HG03097 (cell line): ENCODE results near the gene NEDD8.
A peak's percentile ranks its signal among the peaks of the same experiment; 100 is the strongest.

Source experiments
- ATAC-seq: cut with Tn5 transposase; IDR thresholded peaks from one replicate; pipeline ENCODE4 v1.9.1; 2021; ENCODE audit not compliant: unreplicated experiment, low FRiP score

Gene NEDD8

GRCh38 chr14:24198814-24199524 lies 33.2 kb downstream of the NEDD8 start:
- ATAC-seq: no peak

DNA sequence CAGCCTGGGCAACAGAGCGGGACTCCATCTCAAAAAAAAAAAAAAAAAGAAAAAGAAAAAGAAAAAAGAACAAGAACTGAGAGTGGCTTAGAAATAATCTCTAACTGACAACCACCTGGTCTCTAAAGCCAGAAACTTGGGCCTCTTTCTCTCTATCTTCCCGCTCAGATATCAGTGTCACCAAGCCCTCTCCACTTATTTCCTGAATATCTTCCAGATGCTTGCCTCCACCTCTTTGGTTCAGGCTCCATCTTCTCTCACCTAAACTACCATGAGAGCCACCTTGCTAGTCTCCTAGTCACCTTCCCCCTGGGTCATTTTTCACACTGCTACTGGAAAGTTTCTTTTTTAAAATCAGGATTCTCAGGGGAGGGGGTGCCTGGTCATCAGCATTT lies 35.1 kb downstream of the NEDD8 start:
- no peak for ATAC-seq

DNA sequence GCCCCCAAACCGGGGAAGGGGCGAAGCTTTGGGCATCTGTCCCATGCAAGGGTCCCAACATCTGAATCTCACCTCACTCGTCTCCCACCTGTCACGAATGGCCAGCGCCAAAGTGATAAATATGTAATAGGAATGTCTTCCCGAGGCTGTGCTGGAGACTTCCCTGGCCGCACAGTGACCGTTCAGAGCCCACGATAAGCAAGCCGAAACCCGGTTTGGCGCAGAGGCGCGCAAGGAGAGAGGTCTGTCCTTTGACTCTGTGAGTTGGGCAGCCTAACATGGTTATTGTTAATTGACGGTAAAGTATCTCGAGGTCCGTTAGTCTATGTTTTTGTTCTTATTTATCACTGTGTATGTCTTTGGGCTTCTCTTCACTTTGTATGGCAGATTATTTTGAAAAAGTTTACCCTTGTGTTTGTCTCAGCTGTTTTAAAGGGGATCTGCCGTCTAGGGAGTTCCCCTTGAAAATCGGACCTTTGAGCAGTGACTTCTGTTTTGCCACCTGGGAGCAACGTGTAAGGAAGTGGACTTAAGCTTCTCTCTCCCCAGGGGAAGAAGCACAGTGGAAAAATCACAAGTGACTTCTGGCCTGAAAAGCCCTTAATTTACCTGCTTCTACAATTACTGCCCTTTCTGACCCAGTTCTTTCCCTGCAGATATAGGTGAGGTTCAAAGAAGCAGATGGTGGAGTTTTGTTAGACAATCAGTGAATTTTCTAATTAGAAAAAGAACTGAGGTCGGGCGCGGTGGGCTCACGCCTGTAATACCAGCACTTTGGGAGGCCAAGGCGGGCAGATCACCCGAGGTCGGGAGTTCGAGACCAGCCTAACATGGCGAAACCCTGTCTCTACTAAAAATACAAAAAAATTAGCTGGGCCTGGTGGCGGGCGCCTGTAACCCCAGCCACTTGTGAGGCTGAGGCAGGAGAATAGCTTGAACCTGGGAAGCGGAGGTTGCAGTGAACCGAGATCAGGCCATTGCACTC lies 35.8 kb downstream of the NEDD8 start:
- no peak for ATAC-seq

DNA sequence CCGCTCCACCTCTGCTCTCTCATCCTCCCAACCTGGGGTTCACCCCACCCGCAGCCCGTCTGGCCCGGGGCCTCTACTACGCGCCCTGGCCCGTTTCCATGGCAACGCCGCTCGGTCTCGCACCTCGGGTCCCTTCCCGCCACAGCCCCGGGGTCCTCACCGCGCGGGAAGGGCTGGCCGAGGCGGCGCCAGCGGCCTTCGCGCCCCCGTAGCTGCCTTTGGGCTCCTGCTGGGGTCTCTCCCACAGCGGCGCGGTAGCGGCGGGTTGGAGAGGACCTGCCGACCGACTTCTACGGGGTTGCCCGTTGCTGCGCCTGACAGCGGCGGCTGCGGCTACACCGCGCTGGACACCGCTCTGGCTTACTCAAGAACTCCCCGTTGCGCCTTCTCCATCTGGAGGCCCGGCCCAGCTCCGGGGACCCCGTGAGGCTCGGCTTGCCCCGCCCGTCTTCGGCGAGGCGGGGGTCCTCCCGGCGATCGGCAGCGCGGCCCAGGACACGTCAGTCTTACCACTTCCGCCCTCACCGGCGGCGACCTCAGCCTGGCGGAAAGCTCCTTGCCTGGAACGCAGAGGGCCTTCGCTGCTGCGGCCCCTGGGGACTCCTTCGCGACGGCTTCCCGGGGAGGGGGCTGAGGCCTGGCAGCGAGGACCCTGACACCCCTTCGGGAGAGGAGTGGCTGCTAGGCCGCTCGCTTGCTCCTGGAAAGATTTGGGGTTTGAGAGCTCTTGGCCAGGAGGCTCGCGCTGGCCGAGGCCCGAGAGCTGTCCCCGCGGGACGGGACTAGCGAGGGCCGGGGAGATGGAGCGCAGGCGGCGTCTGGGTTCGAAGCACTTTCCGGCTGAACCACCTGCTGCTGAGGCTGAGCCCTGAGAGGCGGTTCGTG lies 36.7 kb downstream of the NEDD8 start, which contains the start of gene TM9SF1:
Gene TM9SF1, minus strand, starts transcription at position 256 of the 885 bp plus-strand sequence. CDS start 422 bp downstream, outside the sequence.
- peak; percentile 76 for ATAC-seq

DNA sequence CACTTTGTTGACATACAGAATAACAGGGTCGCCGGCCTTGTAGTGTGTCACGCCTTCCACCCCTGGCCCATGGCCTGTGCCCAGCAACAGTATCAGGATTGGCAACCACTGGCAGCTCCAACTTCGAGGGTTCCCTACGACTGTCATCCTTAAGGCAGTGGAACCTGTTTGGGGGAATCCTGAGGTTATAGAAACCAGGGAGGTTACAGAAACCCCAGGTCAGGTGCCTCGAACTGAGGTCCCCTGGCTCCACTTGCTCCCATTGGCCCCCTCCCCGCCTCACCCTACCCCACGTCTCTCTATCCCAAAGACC lies 37.3 kb downstream of the NEDD8 start:
- ATAC-seq: no peak

DNA sequence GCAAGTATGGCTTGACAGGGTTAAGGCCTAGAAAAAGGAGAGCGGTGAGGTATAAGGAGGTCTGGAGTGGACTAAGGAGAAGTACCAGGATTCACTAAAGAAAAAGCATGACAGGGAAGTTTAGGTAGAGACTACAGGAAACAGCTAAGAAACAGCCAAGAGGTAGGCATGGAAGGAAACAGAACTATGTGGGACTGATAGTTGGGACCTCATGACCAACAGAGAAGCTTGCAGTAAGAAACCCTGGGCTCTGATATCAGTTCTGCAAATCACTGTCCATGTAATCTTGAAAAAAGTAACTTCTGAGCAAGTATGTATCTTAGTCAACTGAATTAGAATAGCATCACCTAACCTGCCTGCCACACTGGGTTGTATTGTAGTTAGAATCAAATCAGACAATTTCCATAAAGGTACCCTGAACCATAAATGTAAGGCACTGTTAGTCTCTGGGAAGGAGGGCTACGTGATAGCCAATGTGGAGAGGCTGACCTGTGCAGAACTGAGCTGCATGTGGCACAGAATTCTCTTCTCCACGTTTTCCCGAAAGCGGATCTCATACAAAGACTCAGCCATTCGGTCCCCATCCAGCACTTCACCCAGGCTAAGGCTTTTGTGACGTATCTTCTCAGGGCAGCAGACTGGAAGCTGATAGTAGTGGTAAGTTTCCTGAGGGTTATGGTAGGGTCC lies 37.8 kb downstream of the NEDD8 start:
- no peak for ATAC-seq

DNA sequence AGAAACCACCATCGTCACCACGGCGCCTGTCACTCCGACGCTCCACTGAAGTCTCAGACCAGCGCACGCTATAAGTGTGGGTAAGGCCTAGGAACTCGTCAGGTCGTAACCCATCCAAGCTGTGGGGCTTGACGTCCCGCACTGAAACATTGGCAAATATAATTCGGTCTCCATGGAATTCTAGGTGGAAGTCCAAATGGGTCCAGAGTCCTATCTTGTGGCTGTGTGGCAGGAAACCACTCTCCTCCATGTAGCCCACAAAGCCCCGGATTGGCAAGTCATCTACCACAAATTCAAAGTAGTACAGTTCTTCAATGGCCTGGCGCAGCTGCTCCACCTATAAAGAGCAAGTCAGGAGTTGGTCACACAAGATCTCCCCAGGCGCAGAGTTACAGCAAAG lies 39.2 kb downstream of the NEDD8 start:
- ATAC-seq: no peak

DNA sequence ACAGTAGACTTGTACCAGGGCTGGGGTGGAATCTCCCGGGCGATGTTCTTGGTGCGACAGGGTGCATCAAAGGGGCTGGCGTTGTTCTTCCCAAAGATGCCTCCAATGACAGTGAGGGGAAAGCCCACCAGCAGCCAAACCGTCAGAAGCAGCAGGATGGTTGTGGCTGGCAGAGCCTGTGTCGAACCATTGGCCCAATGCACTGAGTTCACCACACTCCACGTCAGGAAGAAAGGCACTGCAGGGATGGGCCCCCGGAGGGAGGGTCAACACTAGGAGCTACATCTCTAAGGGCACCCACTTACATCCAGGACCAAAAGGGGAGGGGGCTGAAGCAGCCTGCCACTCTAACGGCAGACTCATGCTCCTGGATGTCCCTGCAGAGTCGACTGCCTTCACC lies 41.8 kb downstream of the NEDD8 start:
- ATAC-seq: no peak

DNA sequence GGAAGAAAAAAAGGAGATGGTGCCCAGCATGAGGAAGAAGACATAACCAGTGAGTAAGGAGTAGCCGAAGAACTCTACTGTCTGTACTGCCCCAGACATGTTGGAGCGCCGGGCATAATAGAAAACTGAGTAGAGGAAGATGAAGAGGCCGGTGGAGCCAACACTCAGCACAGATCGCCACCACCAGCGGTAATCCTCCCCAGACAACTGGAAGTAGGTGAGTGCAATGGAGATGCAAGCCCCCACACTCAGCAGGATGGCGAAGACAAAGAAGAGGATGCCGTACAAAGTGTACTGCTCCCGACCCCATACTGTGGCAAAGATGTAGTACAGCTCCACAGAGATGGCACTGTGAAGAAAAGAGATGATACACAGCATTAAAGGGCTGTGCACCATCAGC lies 42.7 kb downstream of the NEDD8 start:
- ATAC-seq: no peak

DNA sequence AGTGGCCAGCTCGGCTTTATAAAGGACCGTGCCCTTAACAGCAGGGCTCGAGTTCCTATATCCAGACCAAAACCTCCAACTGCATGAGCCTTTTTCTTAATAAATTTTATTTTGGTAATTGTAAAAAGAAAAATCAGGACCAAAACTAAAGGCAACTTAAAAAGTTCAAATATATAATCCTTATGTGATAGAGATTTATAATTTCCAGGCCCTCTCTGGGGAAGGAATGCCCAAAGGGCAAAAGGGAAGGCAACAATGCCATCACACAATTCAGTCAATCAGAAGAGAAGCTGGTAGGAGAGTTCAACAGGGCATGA lies 43.1 kb downstream of the NEDD8 start:
- ATAC-seq: no peak

DNA sequence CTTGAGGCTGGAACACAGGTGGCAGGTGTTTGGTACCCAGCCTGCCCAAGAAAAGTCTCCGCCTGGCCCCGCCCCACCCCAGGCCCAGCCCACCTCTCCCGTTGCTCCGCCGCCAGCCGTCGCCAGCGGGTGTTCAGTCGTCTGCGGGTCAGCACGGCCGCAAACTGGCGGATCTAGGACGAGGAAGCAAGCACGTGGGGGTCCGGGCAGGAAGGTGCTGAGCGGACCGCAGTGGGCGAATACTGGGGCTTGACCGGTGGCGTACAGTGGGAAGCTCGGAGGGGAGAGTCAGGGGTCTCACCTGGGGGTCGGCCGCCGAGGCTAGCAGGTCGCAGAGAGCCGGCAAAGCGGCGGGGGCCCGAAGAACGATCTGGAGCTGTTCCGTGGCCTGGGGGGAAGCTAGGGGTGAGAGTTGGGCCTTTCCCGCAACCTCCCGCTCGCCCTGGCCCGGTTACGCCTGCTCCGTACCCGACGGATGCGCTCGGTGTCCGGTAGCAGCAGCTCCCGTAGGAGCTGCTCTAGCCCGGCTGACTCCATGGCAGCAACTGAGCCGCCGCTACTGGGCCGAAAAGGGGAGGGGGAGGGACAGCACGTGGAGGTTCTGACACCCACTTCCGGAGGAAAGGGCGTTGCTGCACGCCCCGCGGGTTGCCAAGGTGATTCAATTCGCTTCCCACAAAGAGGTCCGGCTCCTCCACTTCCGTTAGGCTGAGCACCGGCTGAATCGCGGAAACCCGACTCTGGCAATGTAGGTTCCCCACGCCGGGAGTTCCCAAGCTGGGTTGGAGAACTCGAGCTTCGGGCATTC lies 43.7 kb downstream of the NEDD8 start, which contains the start of gene IPO4:
Gene IPO4, minus strand, starts transcription at position 566 of the 808 bp plus-strand sequence. Its CDS starts 29 bp downstream, at position 537.
- ATAC-seq: peak; percentile 75

GRCh38 chr14:24187539-24187915 lies 44.6 kb downstream of the NEDD8 start:
- ATAC-seq: no peak

DNA sequence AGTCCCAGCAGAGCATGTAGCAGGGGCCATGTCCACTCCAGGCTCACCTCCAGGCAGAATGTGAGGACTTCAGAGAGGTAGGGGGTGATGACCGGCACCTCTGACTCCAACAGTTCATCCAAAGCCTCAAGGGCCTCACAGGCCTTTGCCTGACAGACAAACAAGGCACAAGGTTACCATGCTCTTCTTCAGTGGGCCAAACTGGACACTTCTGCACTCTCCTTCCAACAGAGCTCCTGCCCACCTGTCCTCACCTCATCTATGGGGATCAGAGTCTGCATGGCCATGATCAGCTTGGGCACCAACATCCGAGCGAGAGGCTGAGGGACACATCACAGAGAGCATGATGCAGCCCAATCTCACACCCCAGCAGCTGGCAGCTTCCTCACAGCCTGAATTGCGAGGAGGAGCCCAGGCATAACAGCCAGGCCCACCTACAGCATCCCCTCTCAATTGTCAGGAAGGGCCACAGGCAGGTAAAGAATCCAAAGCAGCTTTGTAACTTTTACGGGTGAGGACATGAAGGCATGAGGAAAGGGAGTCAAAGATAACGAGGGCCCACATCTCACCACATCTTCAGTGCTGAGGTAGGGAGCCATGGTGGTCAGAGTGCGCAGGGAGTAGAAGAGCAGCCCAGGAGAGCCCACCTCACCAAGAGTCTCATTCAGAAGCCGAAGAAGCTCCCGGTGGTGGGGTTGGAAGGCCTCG lies 45.2 kb downstream of the NEDD8 start:
- ATAC-seq: no peak

- ATAC-seq: no peak
These were observed 46.4 kb downstream of the NEDD8 start for GRCh38 chr14:24185741-24186140.

DNA sequence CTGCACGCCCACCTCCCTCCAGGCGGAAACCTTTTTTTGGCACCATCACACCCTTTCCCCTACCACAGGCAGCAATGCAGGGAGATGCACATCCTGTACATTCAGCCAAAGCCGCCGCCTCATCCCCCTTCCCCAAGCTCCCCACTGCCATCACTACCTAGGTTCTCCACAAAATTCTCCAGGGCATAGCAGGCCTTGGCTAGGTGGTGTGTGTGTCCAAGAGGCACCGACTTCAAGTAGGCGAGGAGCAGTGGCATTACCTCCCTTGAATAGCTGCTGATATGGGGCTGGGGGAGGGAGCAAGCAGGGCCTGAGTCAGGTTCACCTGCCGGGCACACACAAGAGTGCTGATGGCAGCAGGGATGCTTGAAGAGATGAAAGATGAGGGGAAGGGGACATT lies 47.1 kb downstream of the NEDD8 start:
- ATAC-seq: no peak

DNA sequence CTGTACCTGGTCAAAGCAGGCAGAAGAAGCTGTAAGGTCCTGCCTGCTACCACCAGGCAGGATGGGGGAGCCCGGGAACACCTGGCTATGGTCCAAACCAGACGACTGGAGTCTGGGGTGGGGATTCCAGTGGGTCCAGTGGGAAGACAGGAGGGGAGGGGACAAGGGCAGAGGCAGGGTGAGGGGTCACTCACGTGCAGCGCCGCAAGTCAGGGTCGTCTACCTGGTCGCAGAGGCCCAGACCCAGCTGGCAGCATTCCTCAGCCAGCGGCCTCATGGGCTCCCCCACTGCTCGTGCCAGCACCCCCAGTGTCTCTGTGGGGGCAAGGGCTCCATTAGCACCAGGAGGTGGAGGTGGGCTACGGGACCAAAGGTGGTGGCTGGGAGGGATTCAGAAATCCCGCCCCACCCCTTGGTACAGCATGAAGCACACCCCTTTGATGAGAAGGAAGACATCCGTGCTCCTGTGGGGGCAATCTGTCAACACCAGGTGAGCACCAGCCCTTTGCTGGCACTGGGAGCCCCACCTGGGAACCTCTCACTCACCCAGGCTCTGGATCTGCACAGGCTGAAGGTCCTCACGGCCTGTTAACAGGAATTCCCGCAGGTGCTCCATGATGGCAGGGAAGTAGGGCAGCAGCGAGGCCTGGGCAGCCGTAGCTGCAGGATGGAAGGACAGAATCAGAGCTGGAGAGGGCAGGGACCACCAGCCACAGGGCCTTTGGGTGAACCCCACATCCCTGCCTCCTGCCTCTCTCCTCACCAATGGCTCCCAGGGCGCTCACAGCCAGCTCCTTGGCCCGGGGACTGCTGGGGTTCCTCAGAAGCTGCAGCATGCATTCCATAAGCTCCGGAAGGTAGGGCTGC lies 47.8 kb downstream of the NEDD8 start:
- no peak for ATAC-seq

- ATAC-seq: no peak
These were observed 49.1 kb downstream of the NEDD8 start for GRCh38 chr14:24183014-24183481.
